SJCRH30 (cell line): ENCODE data around the gene MCM8. TPM values are rescaled to one million over a fixed set of nuclear protein-coding genes. Genes with fewer than 3 reads are reported as not detected.

Experiments
- DNase-seq, 2 experiments: peaks; one replicate each; pipeline ENCODE4 v3.0.0-alpha.2; 2015 to 2020
- H3K27ac ChIP-seq: fragments of 250-450 bp; sonication (Bioruptor Pico); 2 replicates; pipeline ENCODE4 v1.5.1; 2020; ENCODE audit warnings: mild to moderate bottlenecking, moderate library complexity
- H3K27me3 ChIP-seq: fragments of 250-450 bp; sonication (Bioruptor Pico); 2 replicates; pipeline ENCODE4 v1.5.1; 2020; ENCODE audit warnings: mild to moderate bottlenecking, moderate library complexity
- H3K36me3 ChIP-seq: fragments of 250-450 bp; sonication (Bioruptor Pico); 2 replicates; pipeline ENCODE4 v1.5.1; 2020; ENCODE audit warnings: mild to moderate bottlenecking, moderate library complexity
- H3K4me1 ChIP-seq: fragments of 250-450 bp; sonication (Bioruptor Pico); 2 replicates; pipeline ENCODE4 v1.5.1; 2020; ENCODE audit warnings: mild to moderate bottlenecking, moderate library complexity
- H3K4me3 ChIP-seq: fragments of 250-450 bp; sonication (Bioruptor Pico); 2 replicates; pipeline ENCODE4 v1.5.1; 2020; ENCODE audit warnings: mild to moderate bottlenecking, moderate library complexity
- H3K9me3 ChIP-seq: fragments of 250-450 bp; sonication (Bioruptor Pico); replicated peaks from 2 replicates; pipeline ENCODE4 v1.5.1; 2020; ENCODE audit warnings: mild to moderate bottlenecking, moderate library complexity
- total RNA-seq: library from RNA; depleted of rRNA; stranded (reverse); fragments of >200 nt; shearing (Covaris generic); gene quantifications from 2 replicates; pipeline ENCODE4 v1.2.3, GENCODE V29; 2014

Gene MCM8
- total RNA-seq, 1 experiment from 2014 or later = 61.2 TPM

- peaks cover 80% of the 10 kb centered on the region for H3K36me3 ChIP-seq
Measured at GRCh38 chr20:5973971-5974370, 23.5 kb downstream of the MCM8 start.

GRCh38 chr20:5974531-5974930, 24.1 kb downstream of the MCM8 start:
- H3K36me3 ChIP-seq = peaks cover 81% of the 10 kb centered on the region
- DNase-seq = no peak
- no peaks in the 10 kb centered on the region for H3K4me1 ChIP-seq
- no peaks in the 10 kb centered on the region for H3K9me3 ChIP-seq
- no peak overlapping the region for H3K4me3 ChIP-seq
- no peak overlapping the region for H3K27ac ChIP-seq
- H3K27me3 ChIP-seq = no peaks in the 10 kb centered on the region

More at GRCh38 chr20:5973971-5974370, 23.5 kb downstream of the MCM8 start:
- H3K9me3 ChIP-seq = no peaks in the 10 kb centered on the region
- H3K27me3 ChIP-seq = no peaks in the 10 kb centered on the region
- H3K4me1 ChIP-seq = no peaks in the 10 kb centered on the region
- no peak for DNase-seq
- no peak overlapping the region for H3K4me3 ChIP-seq
- H3K27ac ChIP-seq = no peak overlapping the region

- no peaks in the 10 kb centered on the region for H3K4me1 ChIP-seq
- no peak for DNase-seq
- H3K27ac ChIP-seq = no peak overlapping the region
- H3K36me3 ChIP-seq = peaks cover 80% of the 10 kb centered on the region
- no peak overlapping the region for H3K4me3 ChIP-seq
- no peaks in the 10 kb centered on the region for H3K27me3 ChIP-seq
- H3K9me3 ChIP-seq = no peaks in the 10 kb centered on the region
Measured at GRCh38 chr20:5975778-5976177, 25.3 kb downstream of the MCM8 start.

GRCh38 chr20:5977223-5977622, 26.8 kb downstream of the MCM8 start:
- no peak overlapping the region for H3K27ac ChIP-seq
- H3K27me3 ChIP-seq = no peaks in the 10 kb centered on the region
- peaks cover 80% of the 10 kb centered on the region for H3K36me3 ChIP-seq

GRCh38 chr20:5977975-5978374, 27.5 kb downstream of the MCM8 start:
- peaks cover 81% of the 10 kb centered on the region for H3K36me3 ChIP-seq

More at GRCh38 chr20:5977223-5977622, 26.8 kb downstream of the MCM8 start:
- Histone ChIP-seq H3K4me1 (no peaks in the 10 kb centered on the region), H3K4me3 (no peak overlapping the region), H3K9me3 (no peaks in the 10 kb centered on the region)
- DNase-seq = no peak

GRCh38 chr20:5979801-5980200, 29.3 kb downstream of the MCM8 start:
- Histone ChIP-seq H3K4me3 (no peak overlapping the region), H3K36me3 (peaks cover 77% of the 10 kb centered on the region), H3K27ac (no peak overlapping the region), H3K4me1 (no peaks in the 10 kb centered on the region), H3K27me3 (no peaks in the 10 kb centered on the region), H3K9me3 (no peaks in the 10 kb centered on the region)
- no peak for DNase-seq

More at GRCh38 chr20:5977975-5978374, 27.5 kb downstream of the MCM8 start:
- Histone ChIP-seq H3K9me3 (no peaks in the 10 kb centered on the region), H3K27me3 (no peaks in the 10 kb centered on the region), H3K4me3 (no peak overlapping the region), H3K27ac (no peak overlapping the region), H3K4me1 (no peaks in the 10 kb centered on the region)
- no peak for DNase-seq

- H3K4me1 ChIP-seq = no peaks in the 10 kb centered on the region
- no peak overlapping the region for H3K4me3 ChIP-seq
Measured at GRCh38 chr20:5980720-5981538, 30.5 kb downstream of the MCM8 start.

GRCh38 chr20:5987383-5987782, 36.9 kb downstream of the MCM8 start:
- Histone ChIP-seq H3K9me3 (no peaks in the 10 kb centered on the region), H3K4me1 (no peaks in the 10 kb centered on the region), H3K4me3 (no peak overlapping the region), H3K27ac (no peak overlapping the region), H3K36me3 (peaks cover 83% of the 10 kb centered on the region), H3K27me3 (no peaks in the 10 kb centered on the region)
- DNase-seq = no peak

More at GRCh38 chr20:5980720-5981538, 30.5 kb downstream of the MCM8 start:
- DNase-seq = no peak
- Histone ChIP-seq H3K27me3 (no peaks in the 10 kb centered on the region), H3K27ac (no peak overlapping the region), H3K36me3 (peaks cover 84% of the 10 kb centered on the region), H3K9me3 (no peaks in the 10 kb centered on the region)

- H3K36me3 ChIP-seq = peaks cover 84% of the 10 kb centered on the region
- no peak overlapping the region for H3K4me3 ChIP-seq
- no peaks in the 10 kb centered on the region for H3K4me1 ChIP-seq
- no peak for DNase-seq
- H3K27me3 ChIP-seq = no peaks in the 10 kb centered on the region
- H3K27ac ChIP-seq = no peak overlapping the region
- H3K9me3 ChIP-seq = no peaks in the 10 kb centered on the region
Measured at GRCh38 chr20:5989539-5989938, 39.1 kb downstream of the MCM8 start.

GRCh38 chr20:5990946-5991345, 40.5 kb downstream of the MCM8 start:
- Histone ChIP-seq H3K4me3 (no peak overlapping the region), H3K9me3 (no peaks in the 10 kb centered on the region), H3K36me3 (peaks cover 86% of the 10 kb centered on the region), H3K27ac (no peak overlapping the region), H3K4me1 (no peaks in the 10 kb centered on the region), H3K27me3 (no peaks in the 10 kb centered on the region)
- no peak for DNase-seq

- no peak for DNase-seq
- Histone ChIP-seq H3K27ac (no peak overlapping the region), H3K4me3 (no peak overlapping the region), H3K36me3 (peaks cover 78% of the 10 kb centered on the region), H3K27me3 (no peaks in the 10 kb centered on the region), H3K9me3 (no peaks in the 10 kb centered on the region), H3K4me1 (no peaks in the 10 kb centered on the region)
Measured at GRCh38 chr20:5991623-5992441, 41.4 kb downstream of the MCM8 start.

- H3K4me1 ChIP-seq = no peaks in the 10 kb centered on the region
- H3K27me3 ChIP-seq = no peaks in the 10 kb centered on the region
- H3K9me3 ChIP-seq = no peaks in the 10 kb centered on the region
- H3K27ac ChIP-seq = no peak overlapping the region
- peak in 1 of 2 experiments; percentile 18 for DNase-seq
- H3K4me3 ChIP-seq = no peak overlapping the region
- peaks cover 53% of the 10 kb centered on the region for H3K36me3 ChIP-seq
Measured at GRCh38 chr20:5996765-5997164, 46.3 kb downstream of the MCM8 start.

GRCh38 chr20:5999783-6000182, 49.3 kb downstream of the MCM8 start:
- no peak overlapping the region for H3K27ac ChIP-seq
- H3K4me1 ChIP-seq = no peaks in the 10 kb centered on the region
- peaks cover 30% of the 10 kb centered on the region for H3K36me3 ChIP-seq
- no peaks in the 10 kb centered on the region for H3K9me3 ChIP-seq
- no peak overlapping the region for H3K4me3 ChIP-seq
- no peak for DNase-seq
- no peaks in the 10 kb centered on the region for H3K27me3 ChIP-seq

GRCh38 chr20:6000871-6001270, 50.4 kb downstream of the MCM8 start:
- Histone ChIP-seq H3K36me3 (peaks cover 19% of the 10 kb centered on the region), H3K27me3 (no peaks in the 10 kb centered on the region), H3K27ac (no peak overlapping the region), H3K4me1 (no peaks in the 10 kb centered on the region; the same call in 1 of the 2 replicates), H3K4me3 (no peak overlapping the region), H3K9me3 (no peaks in the 10 kb centered on the region)
- no peak for DNase-seq

- H3K27ac ChIP-seq = no peak overlapping the region; the same call in 1 of the 2 replicates
- H3K4me1 ChIP-seq = peaks cover 7% of the 10 kb centered on the region; the same call in 1 of the 2 replicates
- H3K27me3 ChIP-seq = no peaks in the 10 kb centered on the region
- peak overlapping the region; percentile 93 for H3K4me3 ChIP-seq
- DNase-seq = no peak
- peaks cover 18% of the 10 kb centered on the region for H3K36me3 ChIP-seq
- H3K9me3 ChIP-seq = no peaks in the 10 kb centered on the region
Measured at GRCh38 chr20:6006603-6006949, 56.1 kb downstream of the MCM8 start.
